Vagina (tissue), 2 donors: ENCODE results near the gene ORM1. TPM values are rescaled to one million over a fixed set of nuclear protein-coding genes. Genes with fewer than 3 reads are reported as not detected.
"Not testable (repeated sequence)": the region's sequence is repeated elsewhere in the genome, so short reads cannot be mapped to it uniquely, and the experiment has no call there.

ENCODE experiments used
- DNase-seq, 2 donors: peaks; one replicate each; pipeline ENCODE4 v3.0.0-alpha.2; 2017; ENCODE audit errors: extremely low spot score in 2 of 2
- H3K27ac ChIP-seq: fragments of 200-600 bp; sonication (generic); one replicate; pipeline ENCODE4 v1.5.1; 2019
- H3K27me3 ChIP-seq: fragments of 200-600 bp; sonication (generic); one replicate; pipeline ENCODE4 v1.5.1; 2019
- H3K36me3 ChIP-seq, 2 donors: fragments of 200-600 bp; sonication (generic); one replicate each; pipeline ENCODE4 v1.5.1; 2017 to 2019
- H3K4me1 ChIP-seq: fragments of 200-600 bp; sonication (generic); one replicate; pipeline ENCODE4 v1.5.1; 2019
- H3K4me3 ChIP-seq, 2 donors: fragments of 200-600 bp; sonication (generic); 1 replicate in 1 of 2; 2 replicates in 1 of 2; pipeline ENCODE4 v1.5.1; 2016 to 2019
- H3K9me3 ChIP-seq: fragments of 200-600 bp; sonication (generic); one replicate; pipeline ENCODE4 v1.5.1; 2019
- CTCF ChIP-seq, 3 experiments: fragments of 450-650 bp in 2 of 3; fragments of 200-600 bp in 1 of 3; sonication (generic) in 1 of 3; IDR thresholded peaks; one replicate each; pipeline ENCODE4 v1.5.1; 2017 to 2019; ENCODE audit warnings: antibody characterized with exemption in 3 of 3, mild to moderate bottlenecking in 2 of 3, moderate library complexity in 2 of 3
- POLR2A ChIP-seq, 2 donors: fragments of 450-650 bp; IDR thresholded peaks; one replicate each; pipeline ENCODE4 v1.6.1; 2017; ENCODE audit warnings: antibody characterized with exemption in 2 of 2, mild to moderate bottlenecking in 2 of 2, moderate library complexity in 2 of 2
- POLR2AphosphoS5 ChIP-seq, 2 donors: sonication (generic); formaldehyde crosslinking; IDR thresholded peaks; one replicate each; pipeline ENCODE4 v1.9.0; 2017; ENCODE audit warnings: antibody characterized with exemption in 2 of 2, mild to moderate bottlenecking in 2 of 2, low read depth in 1 of 2; ENCODE audit not compliant: insufficient read depth in 1 of 2
- intact Hi-C: fragments of 100-400 bp; cut with DNase I; formaldehyde crosslinking; loops from one replicate; pipeline ENCODE4 v1.15.1; 2023
- total RNA-seq: library from RNA; depleted of rRNA; stranded (reverse); fragments of >200 nt; gene quantifications from one replicate; pipeline ENCODE4 v1.2.3, GENCODE V29; 2016

Gene ORM1
- total RNA-seq, 1 donor from 2014 or later = not detected

GRCh38 chr9:114316605-114317230 is 6.2 kb upstream of the ORM1 start:
- no peak for TF ChIP-seq CTCF (IDR thresholded peaks at IDR 0.05)
- no peak for TF ChIP-seq POLR2A (IDR thresholded peaks at IDR 0.05)
- TF ChIP-seq POLR2AphosphoS5 (IDR thresholded peaks at IDR 0.05; ENCODE audit: insufficient read depth in 1 of 2, low read depth in 1 of 2) = no peak
- intact Hi-C loops = no loop called here
- Histone ChIP-seq H3K36me3 (no peaks in the 10 kb centered on the region), H3K27ac (no peak overlapping the region), H3K4me3 (no peak overlapping the region), H3K27me3 (no peaks in the 10 kb centered on the region), H3K4me1 (no peaks in the 10 kb centered on the region), H3K9me3 (no peaks in the 10 kb centered on the region)
- peak; percentile 19 to 80 for DNase-seq

GRCh38 chr9:114317665-114318357 is 5.1 kb upstream of the ORM1 start:
- H3K4me1 ChIP-seq = no peaks in the 10 kb centered on the region
- peak in 1 of 2 donors; percentile 12 for DNase-seq
- no peak overlapping the region for H3K4me3 ChIP-seq
- H3K36me3 ChIP-seq = no peaks in the 10 kb centered on the region
- no peaks in the 10 kb centered on the region for H3K9me3 ChIP-seq
- no peaks in the 10 kb centered on the region for H3K27me3 ChIP-seq
- no peak overlapping the region for H3K27ac ChIP-seq
- TF ChIP-seq POLR2AphosphoS5 (IDR thresholded peaks at IDR 0.05; ENCODE audit: insufficient read depth in 1 of 2, low read depth in 1 of 2) = no peak
- TF ChIP-seq POLR2A (IDR thresholded peaks at IDR 0.05) = no peak
- no peak for TF ChIP-seq CTCF (IDR thresholded peaks at IDR 0.05)
- intact Hi-C loops = no loop called here

- H3K9me3 ChIP-seq = no peaks in the 10 kb centered on the region
- no peak overlapping the region for H3K27ac ChIP-seq
- H3K4me1 ChIP-seq = no peaks in the 10 kb centered on the region
- no peaks in the 10 kb centered on the region for H3K36me3 ChIP-seq
- DNase-seq = no peak
- no peak overlapping the region for H3K4me3 ChIP-seq
- TF ChIP-seq POLR2A (IDR thresholded peaks at IDR 0.05) (no peak), POLR2AphosphoS5 (IDR thresholded peaks at IDR 0.05; ENCODE audit: insufficient read depth in 1 of 2, low read depth in 1 of 2) (no peak), CTCF (IDR thresholded peaks at IDR 0.05) (no peak)
- H3K27me3 ChIP-seq = no peaks in the 10 kb centered on the region
- intact Hi-C loops = no loop called here
These were observed 4.5 kb upstream of the ORM1 start for GRCh38 chr9:114318416-114318815.

GRCh38 chr9:114319147-114319546 is 3.8 kb upstream of the ORM1 start:
- Histone ChIP-seq H3K9me3 (no peaks in the 10 kb centered on the region), H3K27ac (no peak overlapping the region), H3K4me1 (no peaks in the 10 kb centered on the region), H3K36me3 (no peaks in the 10 kb centered on the region), H3K27me3 (no peaks in the 10 kb centered on the region), H3K4me3 (no peak overlapping the region)
- intact Hi-C loops = no loop called here
- TF ChIP-seq CTCF (IDR thresholded peaks at IDR 0.05) (no peak), POLR2AphosphoS5 (IDR thresholded peaks at IDR 0.05; ENCODE audit: insufficient read depth in 1 of 2, low read depth in 1 of 2) (no peak), POLR2A (IDR thresholded peaks at IDR 0.05) (no peak)
- DNase-seq = peak in 1 of 2 donors; percentile 29

- H3K4me1 ChIP-seq, H3K27ac ChIP-seq, H3K9me3 ChIP-seq, H3K4me3 ChIP-seq, DNase-seq, H3K27me3 ChIP-seq, intact Hi-C loops, H3K36me3 ChIP-seq: not testable (repeated sequence)
These were observed 2.2 kb upstream of the ORM1 start for GRCh38 chr9:114320710-114321109.
